Activated CD4-positive, alpha-beta T cell treated with anti-CD3 and anti-CD28 coated beads, Interleukin-2, amount 50 U/mL, for 16 hours (primary cell): Measurements from ENCODE around the gene HIVEP3.
A peak's percentile ranks its signal among the peaks of the same experiment; 100 is the strongest.

Experiments
- DNase-seq: peaks from one replicate; pipeline ENCODE4 v3.0.0-alpha.2; 2020

Gene HIVEP3

DNA sequence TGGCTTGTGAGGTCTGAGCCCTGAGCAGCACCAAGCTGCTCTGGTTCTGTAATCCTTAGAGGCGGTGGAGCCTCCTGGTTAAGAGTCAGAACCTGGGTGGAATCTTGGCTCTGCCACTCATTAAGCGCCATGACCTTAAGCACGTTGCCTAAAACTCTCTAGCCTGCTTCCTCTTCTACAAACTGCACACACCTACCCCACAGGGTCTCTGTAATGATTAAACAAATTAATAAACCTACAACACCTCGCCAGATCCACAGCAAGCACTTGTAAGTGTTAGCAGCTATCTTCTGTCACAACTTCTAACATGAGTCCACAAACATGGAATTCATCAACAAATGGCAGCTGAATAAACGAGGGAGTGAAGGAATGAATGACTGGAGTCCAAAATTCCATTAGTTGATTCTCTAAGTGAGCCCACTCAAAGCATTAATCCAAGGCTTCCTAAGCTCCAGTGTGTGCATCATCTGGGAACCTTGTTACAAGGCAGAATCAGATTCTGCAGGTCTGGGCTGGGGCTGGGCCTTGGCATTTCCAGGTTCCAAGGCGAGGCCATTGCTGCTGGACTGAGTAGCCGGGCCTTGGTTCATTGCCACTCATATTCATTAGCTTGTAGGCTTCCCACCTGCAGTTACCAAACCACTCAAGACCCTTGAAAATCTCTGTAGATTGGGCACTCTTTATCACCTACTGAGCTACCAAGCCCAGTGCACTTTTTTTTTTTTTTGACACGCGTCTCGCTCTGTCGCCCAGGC lies 168.6 kb downstream of the HIVEP3 start:
- DNase-seq: no peak

DNA sequence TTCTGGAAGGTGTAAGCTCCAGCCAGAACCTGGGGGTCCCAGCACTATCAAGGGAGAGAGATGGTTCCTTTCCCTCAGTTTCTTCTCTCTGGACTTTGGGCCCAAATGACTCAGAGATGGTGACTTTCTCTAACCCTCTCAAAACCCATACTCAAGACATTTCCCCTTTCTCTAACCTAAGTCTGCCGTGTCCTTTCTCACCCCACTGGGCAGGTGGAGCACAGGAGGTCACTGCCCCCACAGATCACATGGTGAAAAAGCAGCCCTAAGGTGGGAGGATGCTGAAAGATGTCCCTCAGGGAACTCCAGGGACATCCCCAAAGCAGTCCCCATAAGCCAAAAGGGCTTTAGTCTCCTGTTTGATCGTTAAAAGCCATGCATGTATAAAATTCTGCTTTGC lies 173.7 kb downstream of the HIVEP3 start:
- no peak for DNase-seq

DNA sequence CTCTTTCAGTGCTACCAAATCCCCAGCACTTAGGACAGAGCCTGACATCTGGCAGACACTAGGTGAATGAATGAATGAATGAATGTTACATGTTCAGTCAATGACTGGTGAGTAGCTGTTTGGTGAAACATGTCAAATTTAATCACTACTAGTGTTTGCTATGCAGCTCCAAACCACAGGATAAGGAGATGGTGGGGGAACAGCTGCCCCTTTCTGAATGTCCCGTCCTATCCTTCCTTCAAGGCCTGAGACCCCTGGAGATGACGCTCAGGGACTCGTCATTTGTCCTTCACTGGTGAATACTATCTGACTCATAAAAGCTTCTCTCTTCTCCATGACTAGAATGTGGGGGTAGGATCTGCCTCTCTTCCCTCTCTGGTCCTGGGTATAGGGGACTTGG lies 175.4 kb downstream of the HIVEP3 start:
- DNase-seq: no peak

DNA sequence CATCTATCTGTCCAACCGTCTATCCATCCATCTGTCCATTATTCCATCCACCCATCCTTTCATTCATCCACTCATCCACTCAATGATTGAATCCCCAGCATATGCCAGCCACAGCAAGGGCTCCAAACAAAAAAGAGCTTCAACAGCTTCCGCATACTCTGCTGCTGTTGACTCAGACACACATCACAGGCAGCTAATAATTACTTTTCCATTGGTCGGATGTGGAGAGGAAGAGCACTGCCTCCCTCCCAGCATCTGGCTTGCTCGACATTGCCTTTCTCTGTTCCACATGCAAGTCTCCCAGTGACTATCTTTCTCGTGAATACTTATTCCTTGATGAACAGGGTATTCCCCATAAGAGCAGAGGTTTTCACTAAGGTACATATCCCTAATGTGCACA lies 176.5 kb downstream of the HIVEP3 start:
- no peak for DNase-seq

DNA sequence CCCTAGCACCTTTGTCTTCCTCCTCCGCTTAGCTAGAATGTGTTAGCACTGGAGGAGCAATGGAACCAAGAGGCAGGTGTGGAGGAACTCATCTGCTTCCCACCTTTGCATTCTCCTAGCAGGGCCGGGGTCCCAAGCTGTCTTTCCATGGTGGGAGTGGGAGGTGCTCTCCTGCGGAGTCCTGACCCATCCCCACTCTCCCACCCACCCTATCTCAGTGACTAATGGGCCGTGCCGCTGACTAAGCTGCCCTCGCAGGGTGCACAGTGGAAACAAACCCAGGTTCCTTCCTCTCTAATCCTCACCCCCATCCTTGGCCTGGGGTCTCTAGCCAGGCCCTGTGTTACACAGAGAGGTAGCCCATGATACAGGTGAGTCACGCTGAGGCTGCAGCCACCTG lies 177.5 kb downstream of the HIVEP3 start:
- no peak for DNase-seq

DNA sequence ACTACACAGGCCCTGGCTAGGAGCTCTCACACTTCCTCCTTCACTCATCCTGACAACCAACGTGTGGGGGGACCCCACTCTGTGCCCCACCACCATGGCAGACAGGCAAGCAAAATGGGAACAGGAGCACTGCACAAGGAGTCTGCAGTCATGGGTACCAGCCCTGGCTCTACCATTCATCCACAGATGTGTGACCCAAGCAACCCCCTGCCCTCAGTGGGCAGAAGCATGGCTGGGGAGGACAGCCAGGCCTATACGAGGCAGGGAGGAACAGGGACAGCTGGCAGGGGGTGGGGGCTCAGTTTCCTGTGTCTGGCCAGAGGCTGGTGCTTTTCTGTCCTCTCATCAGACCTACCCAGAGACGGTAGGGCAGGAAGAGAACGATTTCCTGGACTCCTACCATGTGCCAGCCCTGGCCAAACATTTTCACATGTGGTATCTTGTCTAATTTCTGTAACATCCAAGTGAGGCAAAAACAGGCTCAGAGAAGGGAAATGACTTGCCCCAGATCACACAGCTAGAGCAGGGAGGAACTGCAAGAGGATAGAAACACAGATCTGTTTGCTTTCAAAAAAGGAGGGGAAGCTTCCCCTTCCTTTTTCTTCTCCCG lies 178.0 kb downstream of the HIVEP3 start:
- peak; percentile 75 for DNase-seq

DNA sequence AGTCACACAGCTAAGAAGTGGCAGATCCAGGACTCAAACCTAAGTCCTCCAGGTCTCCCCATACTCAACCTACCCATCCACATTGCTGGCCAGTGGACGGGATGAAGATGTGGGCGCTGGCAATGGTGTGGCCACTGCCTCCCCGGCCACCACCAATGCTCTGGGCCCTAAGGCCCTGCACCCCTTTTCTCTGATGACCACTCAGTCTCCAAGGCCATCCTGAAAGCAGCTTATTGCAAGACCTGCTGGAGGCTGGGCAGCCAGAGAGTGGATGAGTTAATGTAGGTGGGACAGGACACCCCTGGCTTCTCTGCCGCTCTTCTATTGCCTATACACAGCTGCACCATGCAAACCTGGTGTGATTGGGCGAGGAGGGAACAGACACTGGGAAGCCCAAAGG lies 178.7 kb downstream of the HIVEP3 start:
- DNase-seq: no peak

DNA sequence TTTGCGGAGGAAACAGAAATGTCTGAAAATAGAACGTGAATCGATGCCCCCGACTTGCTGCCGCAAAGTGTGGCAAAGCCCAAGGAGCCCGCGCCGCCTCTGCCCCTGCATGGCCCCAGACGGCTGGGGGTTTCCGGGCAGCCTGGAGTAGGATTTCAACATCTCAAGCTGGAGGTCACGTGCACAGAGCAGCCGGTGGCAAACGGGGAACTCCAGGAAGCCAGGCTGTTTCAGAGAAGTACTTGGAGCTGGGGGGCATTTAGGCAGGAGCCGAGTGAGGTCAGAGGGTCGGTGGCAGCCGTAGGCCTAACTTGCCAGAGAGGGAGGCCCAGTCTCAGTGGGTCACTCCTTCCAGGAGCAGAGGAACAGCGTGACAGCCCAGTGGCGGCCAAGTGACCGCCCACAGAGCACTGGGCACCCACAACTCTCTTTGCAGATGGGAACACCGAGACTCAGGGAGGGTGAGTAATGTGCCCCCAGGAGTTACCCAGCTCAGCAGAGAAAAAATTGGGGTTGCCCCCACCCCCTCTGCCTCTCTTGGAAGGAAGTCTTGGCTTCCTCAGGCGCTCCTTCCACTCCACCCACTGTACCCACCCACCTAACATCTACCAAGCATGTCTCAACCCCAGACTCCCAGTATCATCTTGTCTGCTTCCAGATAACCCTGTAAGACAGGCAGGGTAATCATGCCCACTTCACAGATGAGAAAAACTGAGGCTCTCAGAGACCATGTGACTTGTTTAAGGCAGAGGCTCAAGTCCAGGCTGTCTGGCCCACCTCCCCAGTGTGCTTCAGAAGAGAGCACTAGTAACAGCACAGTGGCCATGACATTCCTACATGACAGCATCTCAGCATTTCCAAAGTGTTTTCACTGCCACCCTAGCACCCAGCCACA lies 179.4 kb downstream of the HIVEP3 start:
- DNase-seq: peak; percentile 91

DNA sequence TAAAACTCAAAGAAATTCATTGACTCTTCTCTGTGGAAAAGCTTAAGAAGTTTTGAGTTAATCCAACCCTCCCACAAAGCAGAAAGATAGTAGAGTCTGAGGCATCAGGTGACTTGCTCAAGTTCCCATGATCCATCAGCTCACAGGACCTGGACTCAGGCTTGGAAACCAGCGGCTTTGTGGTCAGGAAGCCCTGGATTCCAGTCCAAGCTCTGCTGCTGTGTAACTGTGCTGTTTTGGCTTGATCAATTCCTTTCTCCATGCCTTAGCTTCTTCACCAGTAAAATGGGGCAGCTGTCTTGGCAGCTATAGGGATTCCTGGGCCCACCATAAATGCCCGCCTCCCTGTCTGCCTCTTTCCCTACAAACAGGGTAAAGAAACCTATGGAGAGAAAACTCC lies 180.2 kb downstream of the HIVEP3 start:
- DNase-seq: no peak

DNA sequence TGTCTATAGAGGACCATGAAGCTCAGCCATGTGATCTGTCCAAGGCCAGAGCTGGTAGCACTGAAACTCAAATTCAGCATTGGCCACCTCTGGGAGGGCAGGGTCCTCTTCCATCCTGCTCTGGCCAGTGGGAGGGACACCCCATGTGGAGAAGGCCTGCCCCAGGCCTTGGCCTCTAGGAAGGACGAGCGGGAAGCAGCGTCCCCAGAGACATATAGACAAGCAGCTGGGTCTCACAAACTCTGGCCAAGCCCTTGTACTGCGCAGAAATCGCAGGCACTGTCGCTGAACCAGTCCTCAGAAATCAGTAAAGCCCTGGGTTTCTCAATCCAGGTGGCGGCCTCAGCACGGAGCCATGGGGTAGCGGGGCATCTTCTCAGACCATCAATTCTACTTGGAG lies 180.7 kb downstream of the HIVEP3 start:
- DNase-seq: no peak

DNA sequence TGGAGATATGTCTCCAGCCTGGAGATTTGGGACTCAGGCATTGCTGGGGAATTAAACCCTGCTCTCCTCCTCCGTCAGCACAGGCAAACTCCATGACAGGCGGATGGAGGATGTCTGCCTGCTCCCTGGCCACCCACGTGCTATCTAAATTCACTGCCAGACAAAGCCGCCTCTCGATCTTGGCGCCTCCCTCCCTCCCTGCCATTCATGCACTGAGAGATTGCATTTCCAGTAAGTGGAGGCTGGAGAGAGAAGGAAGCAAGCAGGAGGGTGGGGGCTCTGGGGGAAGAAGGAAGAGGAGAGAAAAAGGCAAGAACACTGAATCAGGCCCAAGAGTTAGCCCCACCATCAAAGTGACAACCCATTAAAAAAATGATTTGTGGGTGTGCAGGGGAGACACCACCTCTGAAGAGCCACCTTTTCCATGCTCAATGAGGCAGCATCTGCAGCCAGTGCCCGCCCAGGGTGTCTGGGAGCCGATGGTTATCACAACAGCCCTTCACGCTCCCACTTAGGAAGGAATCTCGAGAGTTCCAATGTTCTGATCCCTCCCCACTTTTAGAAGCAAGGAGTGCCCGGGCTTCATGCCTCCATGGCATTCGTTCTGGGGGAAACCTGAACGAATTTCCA lies 183.0 kb downstream of the HIVEP3 start:
- DNase-seq: no peak

DNA sequence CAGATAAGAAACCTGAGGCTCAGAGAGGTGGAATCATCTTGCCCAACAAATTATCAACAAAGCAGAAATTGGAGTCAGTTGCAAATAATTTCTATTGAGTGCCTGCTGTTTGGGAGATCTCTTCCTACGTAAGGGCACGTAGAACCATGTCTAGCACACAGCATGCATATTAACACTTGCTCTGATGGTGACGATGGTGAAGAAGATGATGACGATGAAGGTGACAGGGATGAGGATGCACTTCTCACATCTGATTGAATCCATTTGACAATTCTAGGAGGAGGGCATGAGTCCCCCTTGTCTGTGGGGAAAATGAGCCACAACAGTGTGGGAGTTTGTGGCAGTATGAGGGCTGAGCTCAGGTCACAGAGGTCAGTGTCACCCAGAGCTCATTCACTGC lies 183.6 kb downstream of the HIVEP3 start:
- no peak for DNase-seq

DNA sequence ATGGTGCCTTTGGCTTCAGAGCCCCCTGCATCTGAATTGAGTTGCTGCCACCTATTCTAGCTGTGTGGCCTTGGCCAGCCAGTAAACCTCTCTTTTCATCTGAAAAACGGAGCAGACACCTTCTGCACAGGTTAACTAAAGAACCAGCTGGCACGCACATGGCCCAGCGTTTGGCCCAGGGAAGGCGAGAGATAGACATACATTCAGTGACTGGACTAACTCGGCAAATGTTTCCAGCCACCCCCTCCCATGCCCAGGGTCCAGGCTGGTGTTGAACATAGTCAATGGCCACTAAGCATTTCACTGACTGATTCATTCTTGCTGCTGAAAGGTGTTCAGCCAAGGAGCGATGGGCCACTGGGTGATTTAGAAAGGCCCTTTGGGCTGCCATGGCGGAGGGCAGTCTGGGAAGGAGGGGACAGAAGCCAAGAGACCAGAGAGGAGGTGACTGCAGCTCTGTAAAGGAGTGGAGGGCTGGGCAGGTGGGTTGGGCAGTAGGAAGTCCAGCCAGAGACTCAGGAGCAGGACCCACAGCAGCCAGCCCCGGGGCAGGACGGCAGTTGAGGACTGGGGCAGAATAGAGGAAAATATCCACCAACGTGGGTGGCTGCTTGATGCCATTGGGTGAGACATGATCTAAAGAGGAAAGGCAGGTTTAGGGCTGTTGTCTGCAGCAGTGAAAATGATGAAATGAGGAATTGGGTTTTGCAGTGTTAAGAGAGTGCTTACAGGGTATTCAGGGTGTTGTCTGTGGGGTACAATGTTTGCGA lies 184.3 kb downstream of the HIVEP3 start:
- no peak for DNase-seq

DNA sequence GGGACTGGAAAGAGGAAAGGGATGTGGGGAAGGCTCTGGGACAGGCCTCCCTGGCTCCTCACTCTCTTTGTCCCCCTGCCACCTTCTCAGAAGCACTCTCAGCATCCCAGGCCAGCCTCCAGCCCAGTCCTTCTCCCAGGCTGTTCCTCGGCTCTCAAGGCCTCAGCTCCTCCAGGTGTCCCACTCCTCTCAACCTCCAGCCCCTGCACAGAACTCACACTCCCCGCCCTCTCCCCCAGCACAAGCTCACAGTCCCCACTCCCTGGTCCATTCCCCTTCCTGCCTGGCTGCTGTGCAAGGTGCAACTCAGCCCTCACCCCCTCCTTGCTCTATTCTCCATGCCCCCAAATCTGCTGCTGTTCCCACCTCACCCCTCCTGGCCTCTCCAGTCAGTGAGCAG lies 185.0 kb downstream of the HIVEP3 start:
- no peak for DNase-seq

DNA sequence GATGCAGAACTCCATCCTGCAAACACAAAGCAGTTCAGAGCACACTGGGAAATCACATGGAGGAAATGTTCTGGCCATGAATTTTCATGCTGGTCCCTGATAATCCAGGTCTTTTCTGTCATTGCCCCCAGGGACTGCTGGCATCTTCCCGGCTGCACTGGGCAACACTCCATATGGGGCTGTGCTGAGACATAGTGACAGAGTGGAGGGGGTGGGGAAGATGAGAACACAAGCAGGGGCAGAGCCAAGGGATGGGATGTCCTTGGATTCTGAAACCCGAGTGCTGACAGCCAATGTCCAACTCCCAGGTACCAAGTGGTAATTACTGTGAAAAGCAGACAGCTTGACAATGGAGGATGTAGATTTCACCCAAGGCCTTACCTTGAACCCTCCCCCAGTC lies 185.7 kb downstream of the HIVEP3 start:
- DNase-seq: no peak

DNA sequence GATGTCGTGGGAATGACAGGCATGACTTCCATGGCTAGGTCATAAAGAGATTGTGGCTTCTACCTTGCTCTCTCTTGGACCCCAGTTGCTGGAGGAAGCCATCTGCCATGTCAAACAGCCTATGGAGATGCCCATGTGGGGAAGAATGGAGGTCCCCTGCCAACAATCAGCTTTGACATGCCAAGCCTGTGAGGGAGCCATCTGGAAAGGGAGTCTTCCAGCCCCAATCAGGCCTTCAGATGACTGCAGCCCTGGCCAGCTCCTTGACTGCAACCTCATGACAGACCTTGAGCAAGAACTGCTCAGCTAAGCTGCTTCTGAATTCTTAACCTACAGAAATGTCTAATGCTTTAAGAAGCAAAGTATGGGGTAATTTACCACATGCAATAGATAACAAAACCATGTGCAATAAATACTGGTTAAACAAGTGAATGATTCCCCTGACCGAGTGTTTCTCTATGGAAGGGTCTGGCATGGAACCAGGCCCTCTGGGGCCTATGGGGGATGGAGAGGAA lies 187.1 kb downstream of the HIVEP3 start:
- DNase-seq: no peak

DNA sequence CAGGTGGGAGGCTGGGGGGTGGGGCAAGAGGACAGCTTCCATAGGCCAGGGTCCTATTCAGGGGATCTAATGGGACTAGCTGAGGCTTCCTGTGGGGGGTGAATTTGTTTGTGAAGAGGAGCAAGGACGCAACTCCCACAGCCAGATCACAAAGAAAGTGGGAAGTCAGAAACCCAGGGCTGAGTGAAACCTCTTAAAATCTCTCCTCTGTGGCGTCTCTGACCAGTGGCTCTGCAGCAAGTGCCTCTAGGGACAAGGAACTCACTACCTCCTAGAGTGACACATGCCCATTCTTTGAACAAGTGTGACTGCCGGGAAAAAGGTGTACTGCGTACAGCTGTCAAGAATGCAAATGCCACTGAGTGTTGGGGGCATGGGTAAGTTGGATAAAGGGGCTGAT lies 187.9 kb downstream of the HIVEP3 start:
- no peak for DNase-seq

DNA sequence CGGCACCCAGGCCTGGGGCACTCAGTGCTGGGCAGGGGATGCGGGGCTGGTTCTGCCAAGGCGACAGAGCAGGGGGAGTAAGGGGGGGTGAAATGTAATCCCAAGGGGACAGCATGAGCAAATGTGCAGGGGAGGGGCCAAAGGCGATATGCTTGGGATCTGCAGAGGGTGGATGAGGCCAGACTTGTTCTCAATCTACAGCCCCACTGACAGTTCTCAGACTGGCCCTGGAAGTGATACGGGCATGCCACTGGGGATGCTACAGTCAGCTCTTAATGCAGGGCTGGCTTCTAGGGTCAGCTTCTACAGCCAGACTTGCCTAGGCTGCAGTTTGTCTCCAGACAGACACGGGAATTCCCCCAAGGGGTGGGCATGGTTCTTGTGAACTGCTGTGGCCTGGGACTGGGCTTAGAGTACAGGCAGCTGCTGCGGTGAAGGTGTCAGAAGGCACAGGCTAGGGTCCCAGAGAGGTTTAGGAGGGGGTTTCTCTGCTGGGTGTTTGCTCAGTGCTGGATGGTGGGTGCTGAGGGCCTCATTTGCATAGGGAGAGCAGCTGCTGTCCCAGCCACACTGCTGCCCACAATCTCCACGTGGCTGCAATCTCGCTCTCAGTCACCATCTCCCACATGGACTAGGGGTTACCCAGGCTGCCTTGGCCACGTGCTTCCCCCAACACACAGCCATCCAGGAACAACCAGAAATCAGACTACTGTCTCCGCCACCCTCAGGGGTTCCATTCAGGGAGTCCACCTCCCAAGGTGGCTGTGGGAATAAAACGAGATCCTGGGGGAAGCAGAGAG lies 190.1 kb downstream of the HIVEP3 start:
- peak; percentile 85 for DNase-seq

DNA sequence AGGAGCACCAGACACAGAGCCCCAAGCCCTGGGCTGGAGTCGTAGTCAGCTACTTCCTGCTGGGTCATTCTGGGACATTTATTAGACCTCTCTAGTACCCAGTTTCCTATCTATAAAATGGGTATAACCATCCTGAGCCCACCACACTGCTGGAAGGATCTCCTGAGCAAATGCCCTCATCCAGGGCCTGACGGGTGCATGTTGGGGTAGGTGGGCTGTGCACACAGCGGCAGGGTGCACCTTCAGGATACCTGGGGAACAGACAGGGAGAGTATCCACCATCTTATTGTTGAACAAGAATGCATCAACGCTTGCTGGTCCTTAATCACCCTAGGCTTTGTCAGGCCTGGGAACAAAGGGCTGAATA lies 191.0 kb downstream of the HIVEP3 start:
- no peak for DNase-seq

DNA sequence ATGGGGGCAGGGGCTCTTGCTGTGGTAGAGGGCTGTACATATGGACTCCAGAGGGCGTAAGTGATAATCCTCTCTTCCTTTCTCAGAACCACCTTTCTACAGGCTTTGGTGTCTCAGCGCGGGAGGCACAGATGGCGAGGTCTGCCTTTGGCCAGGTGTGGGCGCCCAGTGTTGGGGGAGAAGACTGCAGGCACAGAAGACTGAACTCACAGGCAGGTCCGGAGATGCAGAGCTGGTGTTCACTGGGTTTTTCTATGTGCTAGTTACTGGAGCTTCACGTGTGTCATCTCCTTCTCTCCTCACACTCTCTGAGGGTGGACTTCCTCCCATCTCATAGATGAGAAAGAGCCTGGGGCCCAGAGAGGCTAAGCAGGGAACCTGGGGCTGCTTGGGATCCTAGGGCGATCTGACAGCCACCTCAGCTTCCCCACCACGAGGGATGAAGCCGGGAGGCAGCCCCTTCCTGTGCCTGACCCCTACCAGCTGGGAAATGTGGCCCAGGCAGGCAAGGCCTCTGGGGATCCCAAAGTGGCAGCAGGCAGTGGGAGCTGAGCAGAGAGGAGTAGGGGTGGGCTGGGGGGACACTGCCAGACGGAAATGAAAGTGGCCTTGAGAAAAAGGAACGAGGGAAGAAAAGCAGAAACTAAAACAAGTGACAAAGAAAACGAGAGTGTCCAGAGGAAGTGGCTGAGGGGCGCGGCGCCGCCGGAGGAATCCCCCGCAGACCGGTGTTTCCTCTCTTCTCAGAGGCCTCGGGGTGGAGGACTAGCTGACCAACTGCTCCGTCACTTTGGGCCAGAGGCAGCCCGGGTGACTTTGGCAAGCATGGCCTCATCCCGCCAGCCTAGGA lies 191.6 kb downstream of the HIVEP3 start:
- DNase-seq: peak; percentile 47

DNA sequence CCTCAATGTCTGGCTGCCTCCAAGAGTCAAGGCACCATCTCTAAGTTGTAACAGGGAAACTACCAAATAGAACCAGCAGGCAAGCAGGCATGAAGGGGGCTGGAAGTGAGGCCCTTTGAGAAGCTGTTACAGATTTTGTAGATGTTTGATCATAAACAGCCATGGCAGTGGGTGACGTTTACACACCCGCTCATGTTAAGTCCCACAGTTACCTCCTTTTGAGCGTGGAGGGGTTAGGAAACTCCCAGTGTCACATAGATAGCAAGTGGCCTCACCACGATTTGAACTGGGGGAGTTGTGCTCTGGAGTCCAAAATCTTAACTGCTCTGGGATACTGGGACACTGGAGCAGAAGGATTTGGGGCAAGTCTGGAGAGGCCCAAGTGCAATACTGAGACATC lies 192.4 kb downstream of the HIVEP3 start:
- DNase-seq: no peak
